Nephron progenitor cell (in vitro differentiated cells): ENCODE data around the gene PIR.

Experiments used
- DNase-seq: peaks from one replicate; pipeline ENCODE4 v3.0.0; 2021
- H3K27ac Mint-ChIP-seq: 2 replicates; pipeline ENCODE4 v1.8.0; 2021; ENCODE audit warnings: mild to moderate bottlenecking, moderate library complexity, mixed read lengths
- H3K27me3 Mint-ChIP-seq: 2 replicates; pipeline ENCODE4 v1.8.0; 2021; ENCODE audit warnings: mild to moderate bottlenecking, low read depth, mixed read lengths; ENCODE audit not compliant: poor library complexity
- H3K36me3 Mint-ChIP-seq: 2 replicates; pipeline ENCODE4 v1.8.0; 2021; ENCODE audit warnings: low read depth, mixed read lengths
- H3K4me1 Mint-ChIP-seq: 2 replicates; pipeline ENCODE4 v1.8.0; 2021; ENCODE audit warnings: mixed read lengths
- H3K4me3 Mint-ChIP-seq: 2 replicates; pipeline ENCODE4 v1.8.0; 2021; ENCODE audit warnings: mild to moderate bottlenecking, moderate library complexity, mixed read lengths
- H3K9me3 Mint-ChIP-seq: 2 replicates; pipeline ENCODE4 v1.8.0; 2021; ENCODE audit warnings: mild to moderate bottlenecking, moderate library complexity, mixed read lengths
- TF ChIP-seq, protein P1 (sequence below): fragments of 200-600 bp; sonication (generic); IDR thresholded peaks from 2 replicates; pipeline ENCODE4 v1.5.0; 2021; ENCODE audit warnings: antibody characterized with exemption

Gene PIR

DNA sequence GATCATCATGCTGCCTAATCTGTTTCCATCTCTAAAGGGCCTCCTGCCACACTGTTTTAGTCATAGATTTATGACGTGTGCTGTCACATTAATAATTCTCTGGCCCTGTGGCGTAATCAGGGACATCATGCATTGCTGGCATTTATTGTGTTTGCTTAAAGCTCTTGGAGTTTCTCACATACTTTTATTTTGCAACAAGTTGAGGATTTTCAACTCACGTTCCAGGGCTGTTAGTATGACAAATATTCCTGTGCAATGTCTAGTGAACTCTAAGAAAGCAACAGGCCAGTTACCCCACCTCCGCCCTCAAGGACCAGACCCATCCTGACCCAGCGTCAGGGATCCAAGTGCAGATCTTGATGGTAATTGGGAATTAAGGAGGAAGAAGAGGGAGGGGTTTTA, 150.1 kb downstream of the PIR start:
- Mint-ChIP-seq H3K27me3 (peaks cover 20% of the 10 kb centered on the region), H3K9me3 (no peaks in the 10 kb centered on the region), H3K4me1 (no peaks in the 10 kb centered on the region), H3K36me3 (no peaks in the 10 kb centered on the region), H3K4me3 (no peak overlapping the region), H3K27ac (no peak overlapping the region)
- DNase-seq = no peak
- TF ChIP-seq, protein P1, sequence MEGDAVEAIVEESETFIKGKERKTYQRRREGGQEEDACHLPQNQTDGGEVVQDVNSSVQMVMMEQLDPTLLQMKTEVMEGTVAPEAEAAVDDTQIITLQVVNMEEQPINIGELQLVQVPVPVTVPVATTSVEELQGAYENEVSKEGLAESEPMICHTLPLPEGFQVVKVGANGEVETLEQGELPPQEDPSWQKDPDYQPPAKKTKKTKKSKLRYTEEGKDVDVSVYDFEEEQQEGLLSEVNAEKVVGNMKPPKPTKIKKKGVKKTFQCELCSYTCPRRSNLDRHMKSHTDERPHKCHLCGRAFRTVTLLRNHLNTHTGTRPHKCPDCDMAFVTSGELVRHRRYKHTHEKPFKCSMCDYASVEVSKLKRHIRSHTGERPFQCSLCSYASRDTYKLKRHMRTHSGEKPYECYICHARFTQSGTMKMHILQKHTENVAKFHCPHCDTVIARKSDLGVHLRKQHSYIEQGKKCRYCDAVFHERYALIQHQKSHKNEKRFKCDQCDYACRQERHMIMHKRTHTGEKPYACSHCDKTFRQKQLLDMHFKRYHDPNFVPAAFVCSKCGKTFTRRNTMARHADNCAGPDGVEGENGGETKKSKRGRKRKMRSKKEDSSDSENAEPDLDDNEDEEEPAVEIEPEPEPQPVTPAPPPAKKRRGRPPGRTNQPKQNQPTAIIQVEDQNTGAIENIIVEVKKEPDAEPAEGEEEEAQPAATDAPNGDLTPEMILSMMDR = no peak

DNA sequence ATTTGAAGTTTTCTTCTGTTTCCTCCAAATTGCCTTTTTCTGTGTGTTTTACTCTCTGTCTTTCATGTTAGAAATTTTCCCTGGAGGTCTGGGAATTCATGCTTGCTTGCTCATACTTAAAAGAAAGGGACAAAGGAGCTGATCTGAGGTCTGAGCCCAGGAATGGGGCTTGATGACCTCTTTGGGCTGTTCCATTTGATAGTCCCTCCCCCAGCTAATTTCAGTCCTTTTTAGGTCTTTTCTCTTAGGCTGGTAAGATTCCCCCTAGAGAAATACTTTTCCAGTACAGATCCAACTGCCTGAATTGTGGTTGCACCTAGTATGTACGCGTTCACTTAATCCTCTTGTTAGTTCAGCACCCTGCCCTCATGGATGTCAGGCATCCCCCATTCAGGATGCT, 152.3 kb downstream of the PIR start:
- Mint-ChIP-seq H3K27ac (peak overlapping the region; percentile 9), H3K4me1 (no peaks in the 10 kb centered on the region), H3K9me3 (no peaks in the 10 kb centered on the region), H3K36me3 (no peaks in the 10 kb centered on the region), H3K4me3 (no peak overlapping the region), H3K27me3 (peaks cover 36% of the 10 kb centered on the region)
- DNase-seq = no peak
- TF ChIP-seq, protein P1 = no peak

DNA sequence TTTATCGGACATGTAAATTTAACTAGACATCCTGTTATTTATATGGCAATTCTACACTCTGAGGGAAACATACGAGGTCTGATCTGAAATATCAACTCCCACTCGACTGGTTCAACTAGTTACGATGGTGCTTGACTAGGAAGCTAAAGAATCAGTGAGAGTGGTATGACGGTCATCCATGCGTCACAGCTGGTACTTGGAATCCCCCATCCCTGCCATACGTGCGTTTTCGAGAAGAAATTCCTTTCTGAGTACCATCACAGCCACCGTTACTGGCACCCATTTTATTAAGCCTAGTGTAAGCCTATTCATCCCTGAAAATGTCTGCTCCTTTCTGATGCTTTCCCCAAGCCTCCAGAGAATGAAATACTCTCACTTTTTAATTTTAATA, 157.1 kb downstream of the PIR start:
- DNase-seq = peak; percentile 9
- Mint-ChIP-seq H3K27me3 (peaks cover 36% of the 10 kb centered on the region), H3K27ac (no peak overlapping the region), H3K4me1 (no peaks in the 10 kb centered on the region), H3K9me3 (no peaks in the 10 kb centered on the region), H3K4me3 (peak overlapping the region; percentile 92), H3K36me3 (peaks cover 4% of the 10 kb centered on the region)
- TF ChIP-seq, protein P1 = no peak

DNA sequence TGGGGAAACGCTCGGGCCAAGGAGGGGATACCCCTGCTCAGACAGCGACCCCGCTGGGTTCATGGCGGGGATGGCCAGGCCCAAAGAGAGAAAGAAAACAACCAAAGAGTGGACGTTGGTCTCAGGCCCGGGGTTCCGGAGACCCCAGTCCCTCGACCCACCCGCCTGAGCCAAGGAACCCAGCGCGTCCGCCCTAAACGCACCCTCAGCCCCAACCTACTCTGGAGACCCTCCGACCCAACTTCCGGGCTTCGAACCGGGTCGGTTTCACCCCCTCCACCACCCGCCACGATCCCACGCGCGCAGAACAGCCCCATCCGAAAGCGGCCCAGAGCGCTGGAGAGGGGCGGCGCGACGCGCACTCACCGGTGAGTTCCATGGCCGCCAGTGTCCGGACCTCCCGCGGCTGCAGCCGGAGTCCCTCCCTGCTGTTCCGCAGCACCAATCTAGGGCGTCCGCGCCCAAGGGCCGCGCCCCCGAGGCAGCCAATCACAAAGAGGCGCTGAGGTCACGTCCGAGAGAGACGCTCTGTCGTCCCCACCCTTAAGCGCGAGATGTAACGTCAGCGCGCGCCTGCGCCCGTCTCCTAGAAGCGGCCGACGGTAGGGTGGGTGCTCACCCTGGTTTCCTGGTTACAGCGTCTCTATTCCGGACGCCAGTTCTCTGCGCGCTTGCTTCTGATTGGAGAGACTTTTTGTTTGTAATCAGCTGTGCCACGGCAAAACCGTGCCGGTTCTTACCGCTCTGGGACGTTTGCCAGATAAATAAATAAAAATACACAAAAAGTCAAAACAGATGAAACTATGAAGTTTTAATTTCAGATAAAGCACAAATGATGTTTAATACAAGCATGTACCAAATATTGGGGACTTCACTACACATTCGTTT, 157.8 kb downstream of the PIR start, which contains the start of gene PIGA:
TSS of gene PIGA (minus strand) at position 389 of the 888 bp plus-strand sequence. CDS start 3,593 bp downstream, outside the sequence.
- DNase-seq = peak; percentile 86
- Mint-ChIP-seq H3K9me3 (no peaks in the 10 kb centered on the region), H3K4me1 (no peaks in the 10 kb centered on the region), H3K36me3 (peaks cover 4% of the 10 kb centered on the region), H3K4me3 (peak within 1 kb of the TSS; percentile 92), H3K27ac (peak within 1 kb of the TSS; percentile 96), H3K27me3 (peaks cover 33% of the 10 kb centered on the region)
- TF ChIP-seq, protein P1 = no peak
